Thoracic aorta (tissue), 2 donors: ENCODE measurements around the gene KCTD21. TPM values are rescaled to one million over a fixed set of nuclear protein-coding genes. Genes with fewer than 3 reads are reported as not detected.

ENCODE experiments used
- ATAC-seq: fragments of 150-250 bp; one replicate; pipeline ENCODE4 v1.8.0; 2017; ENCODE audit warnings: low read depth; ENCODE audit not compliant: insufficient number of reproducible peaks, low FRiP score
- DNase-seq: peaks from one replicate; pipeline ENCODE4 v3.0.0-alpha.2; 2020; ENCODE audit warnings: low spot score
- H3K27ac ChIP-seq, 2 donors: fragments of 200-600 bp; sonication (generic); 1 replicate in 1 of 2; 2 replicates in 1 of 2; pipeline ENCODE4 v1.5.1; 2016; ENCODE audit warnings: mild to moderate bottlenecking in 2 of 2, moderate library complexity in 2 of 2
- H3K27me3 ChIP-seq: fragments of 200-600 bp; sonication (generic); replicated peaks from 2 replicates; pipeline ENCODE4 v1.6.0; 2016; ENCODE audit warnings: mild to moderate bottlenecking; ENCODE audit not compliant: insufficient read depth
- H3K36me3 ChIP-seq: fragments of 200-600 bp; sonication (generic); one replicate; pipeline ENCODE4 v1.5.1; 2016
- H3K4me1 ChIP-seq, 2 donors: fragments of 200-600 bp; sonication (generic); 1 replicate in 1 of 2; 2 replicates in 1 of 2; pipeline versions ENCODE4 v1.5.1 to v1.6.0; 2016; ENCODE audit warnings: low read depth in 2 of 2, mild to moderate bottlenecking in 1 of 2; ENCODE audit not compliant: control insufficient read depth in 1 of 2
- H3K4me3 ChIP-seq: fragments of 200-600 bp; sonication (generic); 2 replicates; pipeline ENCODE4 v1.5.1; 2016; ENCODE audit warnings: mild to moderate bottlenecking
- H3K9me3 ChIP-seq: fragments of 200-600 bp; sonication (generic); 2 replicates; pipeline ENCODE4 v1.5.1; 2016
- CTCF ChIP-seq: fragments of 200-600 bp; sonication (generic); IDR thresholded peaks from one replicate; pipeline ENCODE4 v1.5.1; 2019; ENCODE audit warnings: antibody characterized with exemption
- total RNA-seq, 2 donors: library from RNA; depleted of rRNA; stranded (reverse); fragments of >200 nt; gene quantifications; one replicate each; pipeline versions ENCODE4 v1.1.0 to v1.2.3, GENCODE V29; 2016

The KCTD21 gene
- total RNA-seq, 2 donors from 2014 or later, result 9.1 to 13.7 TPM

GRCh38 chr11:78201096-78201818, 12.8 kb upstream of the KCTD21 start:
- Histone ChIP-seq H3K9me3 (no peaks in the 10 kb centered on the region), H3K36me3 (peaks cover 33% of the 10 kb centered on the region), H3K4me1 (peaks cover 0 to 6% of the 10 kb centered on the region in 2 donors), H3K4me3 (no peak overlapping the region), H3K27me3 (no peaks in the 10 kb centered on the region), H3K27ac (no peak overlapping the region)
- no peak for DNase-seq
- ATAC-seq, result no peak
- no peak for TF ChIP-seq CTCF

- ATAC-seq, result no peak
- Histone ChIP-seq H3K27ac (no peak overlapping the region), H3K27me3 (no peaks in the 10 kb centered on the region), H3K36me3 (peaks cover 29% of the 10 kb centered on the region), H3K9me3 (no peaks in the 10 kb centered on the region), H3K4me3 (no peak overlapping the region), H3K4me1 (peaks cover 0 to 6% of the 10 kb centered on the region in 2 donors)
- DNase-seq, result no peak
- no peak for TF ChIP-seq CTCF
These were observed 12.1 kb upstream of the KCTD21 start for GRCh38 chr11:78200553-78200952.

GRCh38 chr11:78200061-78200460, 11.6 kb upstream of the KCTD21 start:
- no peak for TF ChIP-seq CTCF
- no peaks in the 10 kb centered on the region for H3K9me3 ChIP-seq
- no peaks in the 10 kb centered on the region for H3K27me3 ChIP-seq
- ATAC-seq (no peak), DNase-seq (no peak)
- H3K4me1 ChIP-seq, result peaks cover 0 to 7% of the 10 kb centered on the region in 2 donors
- H3K4me3 ChIP-seq, result no peak overlapping the region
- H3K36me3 ChIP-seq, result peaks cover 27% of the 10 kb centered on the region
- H3K27ac ChIP-seq, result no peak overlapping the region

GRCh38 chr11:78199653-78200015, 11.2 kb upstream of the KCTD21 start:
- no peak for DNase-seq
- Histone ChIP-seq H3K9me3 (no peaks in the 10 kb centered on the region), H3K36me3 (peaks cover 27% of the 10 kb centered on the region), H3K4me1 (peaks cover 0 to 11% of the 10 kb centered on the region in 2 donors), H3K27me3 (no peaks in the 10 kb centered on the region), H3K27ac (no peak overlapping the region), H3K4me3 (no peak overlapping the region)
- no peak for TF ChIP-seq CTCF
- no peak for ATAC-seq

GRCh38 chr11:78199015-78199652, 10.7 kb upstream of the KCTD21 start:
- Histone ChIP-seq H3K4me3 (no peak overlapping the region), H3K27ac (no peak overlapping the region), H3K27me3 (no peaks in the 10 kb centered on the region), H3K36me3 (peaks cover 27% of the 10 kb centered on the region), H3K9me3 (no peaks in the 10 kb centered on the region), H3K4me1 (peaks cover 0 to 16% of the 10 kb centered on the region in 2 donors)
- no peak for ATAC-seq
- TF ChIP-seq CTCF, result no peak
- no peak for DNase-seq
